GM13976 (cell line): ENCODE measurements around the gene DUXB.

Experiments used
- DNase-seq: peaks from one replicate; pipeline ENCODE4 v3.0.0; 2012; ENCODE audit warnings: low spot score
- CTCF ChIP-seq: IDR thresholded peaks from 2 replicates; pipeline ENCODE4 v1.5.1; 2012; ENCODE audit warnings: borderline replicate concordance, mild to moderate bottlenecking; ENCODE audit not compliant: insufficient read depth; ENCODE audit errors: extremely low read depth, missing control alignments, control extremely low read depth
- in situ Hi-C: fragments of 300-500 bp; cut with MboI; formaldehyde crosslinking; loops from one replicate; pipeline ENCODE4 v1.12.0; 2022; ENCODE audit warnings: low sequenced_read_pairs, mixed read lengths, inconsistent platforms; ENCODE audit not compliant: unreplicated experiment

DUXB gene

GRCh38 chr16:75679366-75679765, 21.9 kb downstream of the DUXB start:
- TF ChIP-seq CTCF: no peak
- no peak for DNase-seq
- in situ Hi-C loops: no loop called here

DNA sequence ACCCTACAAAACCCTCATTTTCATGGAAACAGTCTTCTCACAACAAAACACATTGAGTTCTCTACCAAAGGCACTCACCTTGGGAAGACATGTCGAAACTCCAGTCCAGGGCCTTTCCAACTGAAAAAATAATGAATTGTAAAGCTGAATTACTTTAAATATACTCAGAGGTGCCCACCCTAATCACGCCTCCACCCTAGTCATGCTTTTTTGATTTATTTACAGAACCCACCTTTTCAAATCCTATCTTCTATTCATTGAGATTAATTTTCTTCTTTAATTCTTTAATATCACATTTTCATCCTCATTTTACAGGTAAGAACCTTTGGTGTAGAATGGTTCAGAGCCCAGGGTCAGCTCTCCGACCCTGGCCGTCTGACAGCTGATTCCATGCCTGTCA, 24.4 kb downstream of the DUXB start, which contains the start of gene CPHXL2:
Gene CPHXL2 (minus strand): TSS at position 101 of the 400 bp plus-strand sequence. CDS start 10 bp downstream, at position 91.
- in situ Hi-C loops: no loop called here
- DNase-seq: no peak
- no peak for TF ChIP-seq CTCF

DNA sequence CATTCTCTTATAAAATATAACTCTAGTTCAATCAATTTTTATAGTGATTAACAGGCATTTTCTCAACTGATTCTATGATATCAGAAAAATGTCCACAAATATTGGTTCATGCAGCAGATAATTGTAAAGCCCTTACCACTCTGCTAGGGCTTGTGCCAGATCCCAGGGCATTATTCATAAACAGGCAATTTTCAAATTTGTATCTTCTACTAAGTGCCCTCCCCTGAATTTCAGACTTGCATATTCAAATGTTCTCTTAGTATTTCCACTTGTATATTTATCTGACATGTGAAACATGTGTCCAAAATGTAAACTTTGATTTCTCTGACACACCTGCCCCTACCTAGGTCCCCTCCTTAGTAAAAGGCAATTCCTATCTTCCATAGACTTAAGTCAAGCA, 33.8 kb downstream of the DUXB start:
- no peak for TF ChIP-seq CTCF
- no peak for DNase-seq
- in situ Hi-C loops: no loop called here

DNA sequence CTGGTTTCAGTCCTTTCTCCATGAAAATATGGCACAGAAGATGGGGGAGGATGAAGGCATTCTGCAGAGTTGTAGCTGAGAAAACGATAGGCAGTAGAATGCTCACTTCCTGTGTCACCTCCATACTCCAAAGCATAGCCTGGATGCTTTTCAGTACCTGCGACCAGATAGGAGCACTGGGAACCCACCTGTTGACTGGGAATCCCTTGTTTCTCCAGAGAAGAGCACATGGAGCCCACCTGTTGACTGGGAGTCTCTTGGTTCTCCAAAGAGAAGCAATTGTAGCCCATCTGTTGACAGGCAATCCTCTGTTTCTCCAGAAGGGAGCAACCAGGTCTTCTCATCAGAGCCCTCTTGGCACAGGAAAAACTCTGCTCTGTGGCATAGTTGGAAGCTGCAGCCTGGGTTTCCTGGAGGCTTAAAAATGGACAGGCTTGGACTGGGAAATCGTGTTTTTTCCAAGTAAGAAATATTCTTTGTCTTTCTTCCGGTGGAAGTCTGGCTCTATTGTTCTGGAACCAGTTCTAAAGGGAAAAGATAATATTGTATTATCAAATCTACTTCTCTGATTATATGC, 40.4 kb downstream of the DUXB start:
- no peak for TF ChIP-seq CTCF

DNA sequence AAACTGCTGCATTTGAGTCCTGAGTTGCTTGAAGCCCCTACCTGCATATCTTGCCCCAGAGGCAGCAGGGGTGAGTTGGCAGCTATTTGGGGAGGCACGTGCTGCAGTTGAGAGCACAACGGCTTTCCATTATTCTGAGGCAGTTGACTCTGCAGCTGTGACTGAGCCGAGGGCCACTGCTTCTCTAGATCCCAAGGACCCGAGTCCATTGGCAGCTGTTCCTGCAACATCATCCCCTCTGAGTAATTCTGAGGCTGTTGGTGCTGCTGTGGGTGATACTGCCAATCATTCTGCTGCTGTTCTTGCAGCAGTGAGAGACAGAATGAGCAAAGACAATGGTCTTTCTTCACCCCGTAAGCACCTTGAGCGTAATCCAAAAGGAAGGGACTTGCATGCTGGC, 40.9 kb downstream of the DUXB start:
- DNase-seq: no peak
- in situ Hi-C loops: no loop called here
- TF ChIP-seq CTCF: no peak

More for the DNA sequence above, 40.4 kb downstream of the DUXB start:
- in situ Hi-C loops: no loop called here
- DNase-seq: no peak

GRCh38 chr16:75658175-75658574, 43.1 kb downstream of the DUXB start:
- no peak for TF ChIP-seq CTCF
- in situ Hi-C loops: no loop called here
- no peak for DNase-seq
